Hepatocyte (in vitro differentiated cells): ENCODE measurements around the gene KRT23. TPM values are rescaled to one million over a fixed set of nuclear protein-coding genes. Genes with fewer than 3 reads are reported as not detected.
A peak's percentile ranks its signal among the peaks of the same experiment; 100 is the strongest.

Experiments used
- DNase-seq: peaks from one replicate; pipeline ENCODE4 v3.0.0-alpha.2; 2016; ENCODE audit warnings: low spot score
- H2AFZ ChIP-seq: fragments of 200-600 bp; sonication (generic); 2 replicates; pipeline ENCODE4 v1.6.0; 2016; ENCODE audit warnings: antibody characterized with exemption, mild to moderate bottlenecking
- H3K27ac ChIP-seq: fragments of 200-600 bp; sonication (generic); 2 replicates; pipeline ENCODE4 v1.5.1; 2016; ENCODE audit warnings: mild to moderate bottlenecking
- H3K27me3 ChIP-seq: fragments of 200-600 bp; sonication (generic); 2 replicates; pipeline ENCODE4 v1.6.1; 2016
- H3K36me3 ChIP-seq: fragments of 200-600 bp; sonication (generic); replicated peaks from 2 replicates; pipeline ENCODE4 v1.5.1; 2016; ENCODE audit warnings: low read depth; ENCODE audit not compliant: insufficient read depth
- H3K4me1 ChIP-seq: fragments of 200-600 bp; sonication (generic); 2 replicates; pipeline ENCODE4 v1.5.1; 2016; ENCODE audit warnings: mild to moderate bottlenecking, moderate library complexity; ENCODE audit not compliant: insufficient read depth
- H3K4me2 ChIP-seq: fragments of 200-600 bp; sonication (generic); 2 replicates; pipeline ENCODE4 v1.6.0; 2016
- H3K4me3 ChIP-seq: fragments of 200-600 bp; sonication (generic); 2 replicates; pipeline ENCODE4 v1.5.1; 2016; ENCODE audit warnings: mild to moderate bottlenecking
- H3K79me2 ChIP-seq: fragments of 200-600 bp; sonication (generic); 2 replicates; pipeline ENCODE4 v1.6.0; 2017; ENCODE audit warnings: mild to moderate bottlenecking
- H3K9me2 ChIP-seq: fragments of 200-600 bp; sonication (generic); replicated peaks from 2 replicates; pipeline ENCODE4 v1.6.0; 2017; ENCODE audit warnings: mild to moderate bottlenecking; ENCODE audit not compliant: insufficient read depth
- H3K9me3 ChIP-seq: fragments of 200-600 bp; sonication (generic); 2 replicates; pipeline ENCODE4 v1.5.1; 2016; ENCODE audit warnings: low read depth, mild to moderate bottlenecking
- H4K20me1 ChIP-seq: fragments of 200-600 bp; sonication (generic); 2 replicates; pipeline ENCODE4 v1.6.0; 2016; ENCODE audit warnings: mild to moderate bottlenecking; ENCODE audit not compliant: insufficient read depth, poor library complexity, severe bottlenecking
- CTCF ChIP-seq: fragments of 200-600 bp; sonication (generic); IDR thresholded peaks from 2 replicates; pipeline ENCODE4 v1.5.1; 2016; ENCODE audit warnings: antibody characterized with exemption, mild to moderate bottlenecking; ENCODE audit not compliant: poor library complexity
- EZH2 ChIP-seq: fragments of 200-600 bp; sonication (generic); IDR thresholded peaks from 2 replicates; pipeline ENCODE4 v1.6.1; 2016; ENCODE audit warnings: antibody characterized with exemption, mild to moderate bottlenecking, borderline replicate concordance
- EZH2phosphoT487 ChIP-seq: fragments of 200-600 bp; sonication (generic); IDR thresholded peaks from one replicate; pipeline ENCODE4 v1.6.1; 2018; ENCODE audit warnings: antibody characterized with exemption, mild to moderate bottlenecking, low read depth, moderate library complexity; ENCODE audit not compliant: unreplicated experiment, severe bottlenecking
- WGBS: methylation state at CpG from one replicate; pipeline ENCODE4 v1.1.6; 2016; ENCODE audit warnings: low lambda C conversion rate; ENCODE audit errors: missing lambda C conversion rate; 5-methylcytosine and 5-hydroxymethylcytosine counted together
- polyA plus RNA-seq: library from polyadenylated mRNA; unstranded; fragments of >200 nt; fragmentation: Nextera tagmentation; extraction: Ambion mirVana; gene quantifications from 2 replicates; pipeline ENCODE4 v1.2.1, GENCODE V29; 2016
- total RNA-seq: library from RNA; depleted of rRNA; stranded (reverse); fragments of >200 nt; gene quantifications from 2 replicates; pipeline ENCODE4 v1.2.3, GENCODE V29; 2014

Gene KRT23
- total and polyA plus RNA-seq, 2 experiments from 2014 or later, result 2.0 to 6.4 TPM

GRCh38 chr17:40883626-40884334 is 53.7 kb downstream of the KRT23 start:
- H3K4me2 ChIP-seq, result no peak overlapping the region
- H3K79me2 ChIP-seq, result no peaks in the 10 kb centered on the region
- WGBS, result 88% methylated on average over 7 of the region's 7 CpGs
- DNase-seq, result no peak
- no peaks in the 10 kb centered on the region for H3K27me3 ChIP-seq
- no peaks in the 10 kb centered on the region for H4K20me1 ChIP-seq
- no peak for TF ChIP-seq EZH2phosphoT487
- no peak for TF ChIP-seq EZH2
- no peaks in the 10 kb centered on the region for H3K9me2 ChIP-seq
- no peak overlapping the region for H2AFZ ChIP-seq
- no peak overlapping the region for H3K4me3 ChIP-seq
- no peaks in the 10 kb centered on the region for H3K9me3 ChIP-seq
- H3K36me3 ChIP-seq, result no peaks in the 10 kb centered on the region
- H3K27ac ChIP-seq, result peak overlapping the region; percentile 68
- H3K4me1 ChIP-seq, result peaks cover 3% of the 10 kb centered on the region

DNA sequence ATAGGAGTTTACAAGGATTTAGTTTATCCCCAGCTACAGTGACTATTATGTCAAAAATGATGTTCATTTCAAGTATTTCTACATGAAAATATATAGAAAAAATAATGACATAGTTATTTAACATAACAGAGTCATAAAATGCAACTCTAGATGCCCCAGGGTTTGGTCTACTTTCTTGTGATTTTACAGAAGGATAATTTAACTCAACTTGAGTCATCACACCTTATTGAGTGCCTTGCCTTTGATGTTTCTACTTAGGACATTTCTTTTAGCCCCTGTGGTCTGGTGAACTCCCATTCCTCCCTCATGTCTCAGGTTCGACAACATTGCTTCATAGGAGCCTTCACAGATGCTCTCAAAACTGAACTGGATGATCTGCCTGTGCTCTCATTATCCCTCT is 54.4 kb downstream of the KRT23 start:
- no peaks in the 10 kb centered on the region for H3K9me3 ChIP-seq
- H4K20me1 ChIP-seq, result no peaks in the 10 kb centered on the region
- H3K4me2 ChIP-seq, result no peak overlapping the region
- H3K27ac ChIP-seq, result peak overlapping the region; percentile 68
- no peaks in the 10 kb centered on the region for H3K27me3 ChIP-seq
- no peak for TF ChIP-seq EZH2phosphoT487
- no peak for TF ChIP-seq CTCF
- no peak for TF ChIP-seq EZH2
- no peak overlapping the region for H3K4me3 ChIP-seq
- H3K36me3 ChIP-seq, result no peaks in the 10 kb centered on the region
- DNase-seq, result no peak
- H3K9me2 ChIP-seq, result no peaks in the 10 kb centered on the region
- no peaks in the 10 kb centered on the region for H3K4me1 ChIP-seq
- H3K79me2 ChIP-seq, result no peaks in the 10 kb centered on the region
- 71% methylated on average over 1 of the region's 1 CpG for WGBS
- no peak overlapping the region for H2AFZ ChIP-seq

DNA sequence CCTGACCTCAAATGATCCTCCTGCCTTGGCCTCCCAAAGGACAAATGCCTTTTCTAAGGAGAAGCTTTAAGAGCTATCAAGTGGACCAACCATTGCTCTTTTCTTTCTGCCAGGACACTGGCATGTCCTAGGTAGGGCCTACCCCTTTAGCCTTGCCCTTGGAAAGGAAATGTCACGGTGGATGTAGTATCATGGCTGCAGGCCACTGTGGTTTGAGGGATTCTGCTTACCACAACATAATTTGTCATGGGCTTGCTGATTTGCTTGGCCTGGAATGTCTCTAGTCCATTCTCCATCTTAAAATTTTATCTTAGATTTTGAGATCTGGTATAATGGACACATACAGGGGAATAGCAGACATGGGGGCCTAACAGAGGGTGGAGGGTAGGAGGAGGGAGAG is 58.4 kb downstream of the KRT23 start:
- no peaks in the 10 kb centered on the region for H3K4me1 ChIP-seq
- DNase-seq, result no peak
- no peaks in the 10 kb centered on the region for H3K36me3 ChIP-seq
- 90% methylated on average over 1 of the region's 1 CpG for WGBS
- no peak overlapping the region for H2AFZ ChIP-seq
- H4K20me1 ChIP-seq, result no peaks in the 10 kb centered on the region
- no peaks in the 10 kb centered on the region for H3K27me3 ChIP-seq
- H3K27ac ChIP-seq, result no peak overlapping the region
- H3K4me2 ChIP-seq, result no peak overlapping the region
- no peaks in the 10 kb centered on the region for H3K9me2 ChIP-seq
- H3K9me3 ChIP-seq, result no peaks in the 10 kb centered on the region
- no peaks in the 10 kb centered on the region for H3K79me2 ChIP-seq
- TF ChIP-seq EZH2 (no peak), CTCF (no peak), EZH2phosphoT487 (no peak)
- no peak overlapping the region for H3K4me3 ChIP-seq

DNA sequence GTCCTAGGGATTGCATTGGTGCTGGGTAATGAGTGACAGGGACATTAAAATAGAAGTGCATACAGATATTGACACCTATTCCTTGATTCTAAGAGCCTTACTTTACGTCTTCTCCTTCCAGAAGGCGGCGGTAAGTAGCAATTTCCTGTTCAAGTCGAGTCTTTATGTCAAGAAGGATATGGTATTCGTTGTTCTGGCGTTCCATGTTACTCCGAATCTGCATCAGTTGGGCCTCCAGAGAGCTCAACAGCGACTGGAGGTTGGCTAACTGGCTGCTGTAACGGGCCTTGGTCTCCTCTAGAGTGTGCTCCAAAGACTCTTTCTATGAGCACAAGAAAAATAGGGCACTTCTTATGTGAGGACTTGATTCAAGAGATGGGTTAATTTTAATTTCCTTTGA is 59.4 kb downstream of the KRT23 start:
- no peaks in the 10 kb centered on the region for H4K20me1 ChIP-seq
- 92% methylated on average over 9 of the region's 9 CpGs for WGBS
- no peaks in the 10 kb centered on the region for H3K27me3 ChIP-seq
- no peak for DNase-seq
- no peak overlapping the region for H3K4me3 ChIP-seq
- no peaks in the 10 kb centered on the region for H3K4me1 ChIP-seq
- no peak for TF ChIP-seq EZH2phosphoT487
- TF ChIP-seq EZH2, result no peak
- TF ChIP-seq CTCF, result no peak
- no peaks in the 10 kb centered on the region for H3K36me3 ChIP-seq
- no peak overlapping the region for H3K4me2 ChIP-seq
- H3K9me3 ChIP-seq, result no peaks in the 10 kb centered on the region
- H3K27ac ChIP-seq, result no peak overlapping the region
- H3K79me2 ChIP-seq, result no peaks in the 10 kb centered on the region
- H2AFZ ChIP-seq, result no peak overlapping the region
- no peaks in the 10 kb centered on the region for H3K9me2 ChIP-seq
